Measurements from ENCODE around the gene ITGA3. TPM values are rescaled to one million over a fixed set of nuclear protein-coding genes. Genes with fewer than 3 reads are reported as not detected.

ITGA3 gene
- total and polyA plus RNA-seq, 4 donors = 0.79 to 4.4 (median 1.4) TPM

DNA sequence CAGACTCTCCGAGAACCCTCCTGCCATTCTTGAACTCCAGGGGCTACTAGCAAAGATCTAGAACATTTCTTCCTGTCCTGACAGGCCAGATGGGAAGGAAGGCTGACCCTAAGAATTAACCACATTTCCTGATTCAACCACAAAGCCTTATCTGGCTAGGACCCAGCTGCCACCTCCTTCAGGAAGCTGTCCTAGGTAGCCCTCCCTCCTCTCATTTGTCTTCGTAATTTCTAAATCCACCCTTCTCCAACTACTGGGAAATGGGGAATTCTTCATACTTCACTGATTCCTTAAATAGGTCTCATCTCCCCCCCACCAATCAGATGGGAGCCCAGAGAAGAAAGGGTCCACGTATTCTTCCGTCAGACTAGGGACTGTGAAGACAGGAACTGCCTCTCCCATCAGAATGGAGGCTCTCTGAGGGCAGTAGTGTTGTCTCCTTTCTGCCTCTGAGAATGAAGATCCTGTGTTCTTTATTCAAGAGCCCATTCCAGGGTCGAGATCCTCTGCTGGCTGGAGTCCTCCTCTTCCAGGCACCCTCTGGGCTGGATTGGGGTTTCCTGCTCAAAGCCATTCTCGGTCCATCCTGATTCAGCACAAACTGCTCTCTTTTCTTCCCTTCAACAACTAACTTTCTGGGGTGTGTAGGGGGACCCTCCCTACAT, 71.9 kb downstream of the ITGA3 start:
- no peak overlapping the region for H3K9ac ChIP-seq (ENCODE audit: low read depth in 1 of 2, low read length in 2 of 2)
- no peak overlapping the region for H3K27ac ChIP-seq (ENCODE audit: low read depth in 1 of 2, low read length in 2 of 2)

DNA sequence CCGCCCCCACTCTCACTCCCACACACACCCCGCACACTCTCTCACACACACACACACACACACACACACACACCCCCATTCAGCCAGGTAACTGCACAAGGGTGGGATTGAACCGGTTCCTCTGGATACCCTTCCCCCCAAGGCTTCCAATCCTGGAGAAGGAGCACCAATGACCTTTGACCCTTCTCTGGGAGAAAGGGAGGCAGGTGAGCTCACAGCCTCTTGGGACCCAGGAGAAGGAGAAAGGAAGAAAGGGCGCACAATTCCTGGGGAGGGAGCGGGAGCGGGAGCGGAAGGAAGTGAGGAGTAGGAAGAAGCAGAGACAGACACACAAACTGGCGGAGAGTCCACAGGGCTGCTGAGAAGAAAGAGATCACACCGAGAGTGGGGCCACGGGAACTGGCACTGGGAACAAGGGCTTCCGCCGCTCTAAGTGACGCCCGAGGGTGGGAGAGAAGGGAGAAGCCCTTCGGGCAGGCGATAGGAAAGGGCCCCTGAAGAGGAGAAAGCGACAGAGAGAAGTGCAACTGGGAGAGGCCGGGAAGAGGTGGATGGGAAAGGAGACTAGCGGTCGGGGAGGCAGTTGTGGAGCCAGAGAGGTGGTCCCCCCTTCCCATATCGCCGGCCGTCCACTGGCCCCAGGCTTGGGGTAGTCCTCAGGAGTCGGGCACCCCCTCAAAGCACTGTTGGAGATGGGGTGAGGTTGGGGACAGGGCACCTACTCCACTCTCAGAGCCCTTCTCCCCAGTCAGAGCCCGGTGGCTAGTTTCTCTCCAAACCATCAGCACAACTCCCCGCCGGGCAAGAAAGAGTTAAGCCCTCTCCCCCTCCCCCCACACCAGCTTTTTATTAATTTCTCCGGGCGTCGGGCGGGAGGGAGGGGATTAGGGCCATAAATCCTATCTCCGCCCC, 72.8 kb downstream of the ITGA3 start:
- H3K9me3 ChIP-seq (ENCODE audit: control insufficient read depth in 4 of 4, low read length in 3 of 4) = no peaks in the 10 kb centered on the region
- peak in 1 of 2 donors; percentile 68 for TF ChIP-seq GABPA (IDR thresholded peaks at IDR 0.05 in 1 of 2, conservative IDR thresholded peaks at IDR 0.05 in 1 of 2)
- peak; percentile 59 for TF ChIP-seq NR2F2 (IDR thresholded peaks at IDR 0.05)
- TF ChIP-seq, protein P1, sequence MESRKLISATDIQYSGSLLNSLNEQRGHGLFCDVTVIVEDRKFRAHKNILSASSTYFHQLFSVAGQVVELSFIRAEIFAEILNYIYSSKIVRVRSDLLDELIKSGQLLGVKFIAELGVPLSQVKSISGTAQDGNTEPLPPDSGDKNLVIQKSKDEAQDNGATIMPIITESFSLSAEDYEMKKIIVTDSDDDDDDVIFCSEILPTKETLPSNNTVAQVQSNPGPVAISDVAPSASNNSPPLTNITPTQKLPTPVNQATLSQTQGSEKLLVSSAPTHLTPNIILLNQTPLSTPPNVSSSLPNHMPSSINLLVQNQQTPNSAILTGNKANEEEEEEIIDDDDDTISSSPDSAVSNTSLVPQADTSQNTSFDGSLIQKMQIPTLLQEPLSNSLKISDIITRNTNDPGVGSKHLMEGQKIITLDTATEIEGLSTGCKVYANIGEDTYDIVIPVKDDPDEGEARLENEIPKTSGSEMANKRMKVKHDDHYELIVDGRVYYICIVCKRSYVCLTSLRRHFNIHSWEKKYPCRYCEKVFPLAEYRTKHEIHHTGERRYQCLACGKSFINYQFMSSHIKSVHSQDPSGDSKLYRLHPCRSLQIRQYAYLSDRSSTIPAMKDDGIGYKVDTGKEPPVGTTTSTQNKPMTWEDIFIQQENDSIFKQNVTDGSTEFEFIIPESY (IDR thresholded peaks at IDR 0.05) = no peak
- peak overlapping the region in 2 of 3 donors; percentile 21 to 52 for H3K4me3 ChIP-seq (ENCODE audit: low read depth in 1 of 3, low read length in 3 of 3)
- no peaks in the 10 kb centered on the region for H3K36me3 ChIP-seq (ENCODE audit: control insufficient read depth in 4 of 4, insufficient read depth in 3 of 4, low read depth in 1 of 4, low read length in 3 of 4)
- WGBS = 15% methylated on average over 32 of the region's 32 CpGs
- H3K27me3 ChIP-seq (ENCODE audit: control insufficient read depth in 4 of 4, insufficient read depth in 4 of 4, low read length in 3 of 4) = peaks cover 0 to 6% (median 0%) of the 10 kb centered on the region in 4 donors
- peaks cover 0 to 5% (median 3%) of the 10 kb centered on the region in 4 donors for H3K4me1 ChIP-seq (ENCODE audit: control insufficient read depth in 4 of 4, insufficient read depth in 4 of 4, low read length in 3 of 4)
- DNase-seq (ENCODE audit: low spot score) = no peak
- no peak overlapping the region for H3K9ac ChIP-seq (ENCODE audit: low read depth in 1 of 2, low read length in 2 of 2)
- H3K27ac ChIP-seq (ENCODE audit: low read depth in 1 of 2, low read length in 2 of 2) = no peak overlapping the region

More for the DNA sequence above, 71.9 kb downstream of the ITGA3 start:
- peaks cover 0 to 4% (median 0%) of the 10 kb centered on the region in 4 donors for H3K4me1 ChIP-seq (ENCODE audit: control insufficient read depth in 4 of 4, insufficient read depth in 4 of 4, low read length in 3 of 4)
- H3K4me3 ChIP-seq (ENCODE audit: low read depth in 1 of 3, low read length in 3 of 3) = no peak overlapping the region
- TF ChIP-seq NR2F2 (IDR thresholded peaks at IDR 0.05) = peak; percentile 47
- no peak for TF ChIP-seq RXRA (IDR thresholded peaks at IDR 0.05)
- no peaks in the 10 kb centered on the region for H3K9me3 ChIP-seq (ENCODE audit: control insufficient read depth in 4 of 4, low read length in 3 of 4)
- H3K36me3 ChIP-seq (ENCODE audit: control insufficient read depth in 4 of 4, insufficient read depth in 3 of 4, low read depth in 1 of 4, low read length in 3 of 4) = no peaks in the 10 kb centered on the region
- 54% methylated on average over 6 of the region's 6 CpGs for WGBS
- DNase-seq (ENCODE audit: low spot score) = no peak
- peaks cover 0 to 6% (median 0%) of the 10 kb centered on the region in 4 donors for H3K27me3 ChIP-seq (ENCODE audit: control insufficient read depth in 4 of 4, insufficient read depth in 4 of 4, low read length in 3 of 4)

DNA sequence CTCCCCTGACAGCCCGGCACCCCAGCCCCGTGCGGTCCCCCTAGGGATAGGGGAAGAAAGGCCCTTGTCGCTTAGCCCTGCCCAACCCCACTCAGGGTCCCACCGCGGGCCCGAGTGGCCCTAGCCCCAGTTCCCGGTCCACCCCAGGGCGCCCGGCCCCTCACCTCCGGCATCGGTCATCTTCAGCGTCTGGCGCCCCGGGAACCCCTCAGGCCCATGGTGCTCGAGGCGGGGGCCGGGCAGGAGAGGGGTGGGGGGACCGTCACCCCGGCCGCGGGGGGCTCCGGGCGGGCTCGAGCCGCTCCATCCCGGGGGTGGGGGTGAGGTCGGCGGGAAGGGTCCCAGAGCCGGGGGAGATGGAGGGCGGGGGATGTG, 73.4 kb downstream of the ITGA3 start:
- TF ChIP-seq, protein P2, sequence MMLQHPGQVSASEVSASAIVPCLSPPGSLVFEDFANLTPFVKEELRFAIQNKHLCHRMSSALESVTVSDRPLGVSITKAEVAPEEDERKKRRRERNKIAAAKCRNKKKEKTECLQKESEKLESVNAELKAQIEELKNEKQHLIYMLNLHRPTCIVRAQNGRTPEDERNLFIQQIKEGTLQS (IDR thresholded peaks at IDR 0.05) = no peak
- TF ChIP-seq TAF1 (conservative IDR thresholded peaks at IDR 0.05) (no peak), JUND (IDR thresholded peaks at IDR 0.05) (no peak), RAD21 (IDR thresholded peaks at IDR 0.05) (no peak), EGR1 (IDR thresholded peaks at IDR 0.05; ENCODE audit: low read depth in 2 of 2) (no peak), FOXA1 (IDR thresholded peaks at IDR 0.05) (no peak), YY1 (IDR thresholded peaks at IDR 0.05) (no peak), HNF4G (IDR thresholded peaks at IDR 0.05) (no peak), RXRA (IDR thresholded peaks at IDR 0.05) (no peak), FOXA2 (IDR thresholded peaks at IDR 0.05) (no peak)
- TF ChIP-seq, protein P3, sequence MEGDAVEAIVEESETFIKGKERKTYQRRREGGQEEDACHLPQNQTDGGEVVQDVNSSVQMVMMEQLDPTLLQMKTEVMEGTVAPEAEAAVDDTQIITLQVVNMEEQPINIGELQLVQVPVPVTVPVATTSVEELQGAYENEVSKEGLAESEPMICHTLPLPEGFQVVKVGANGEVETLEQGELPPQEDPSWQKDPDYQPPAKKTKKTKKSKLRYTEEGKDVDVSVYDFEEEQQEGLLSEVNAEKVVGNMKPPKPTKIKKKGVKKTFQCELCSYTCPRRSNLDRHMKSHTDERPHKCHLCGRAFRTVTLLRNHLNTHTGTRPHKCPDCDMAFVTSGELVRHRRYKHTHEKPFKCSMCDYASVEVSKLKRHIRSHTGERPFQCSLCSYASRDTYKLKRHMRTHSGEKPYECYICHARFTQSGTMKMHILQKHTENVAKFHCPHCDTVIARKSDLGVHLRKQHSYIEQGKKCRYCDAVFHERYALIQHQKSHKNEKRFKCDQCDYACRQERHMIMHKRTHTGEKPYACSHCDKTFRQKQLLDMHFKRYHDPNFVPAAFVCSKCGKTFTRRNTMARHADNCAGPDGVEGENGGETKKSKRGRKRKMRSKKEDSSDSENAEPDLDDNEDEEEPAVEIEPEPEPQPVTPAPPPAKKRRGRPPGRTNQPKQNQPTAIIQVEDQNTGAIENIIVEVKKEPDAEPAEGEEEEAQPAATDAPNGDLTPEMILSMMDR (IDR thresholded peaks at IDR 0.05; ENCODE audit: low read depth, low read length, missing input control) = no peak
- TF ChIP-seq, protein P1 (IDR thresholded peaks at IDR 0.05) = no peak
- Histone ChIP-seq H3K27ac (ENCODE audit: low read depth in 1 of 2, low read length in 2 of 2) (no peak overlapping the region), H3K36me3 (ENCODE audit: control insufficient read depth in 4 of 4, insufficient read depth in 3 of 4, low read depth in 1 of 4, low read length in 3 of 4) (no peaks in the 10 kb centered on the region), H3K9ac (ENCODE audit: low read depth in 1 of 2, low read length in 2 of 2) (no peak overlapping the region), H3K27me3 (ENCODE audit: control insufficient read depth in 4 of 4, insufficient read depth in 4 of 4, low read length in 3 of 4) (peaks cover 0 to 6% (median 0%) of the 10 kb centered on the region in 4 donors), H3K4me1 (ENCODE audit: control insufficient read depth in 4 of 4, insufficient read depth in 4 of 4, low read length in 3 of 4) (peaks cover 0 to 5% (median 3%) of the 10 kb centered on the region in 4 donors), H3K4me3 (ENCODE audit: low read depth in 1 of 3, low read length in 3 of 3) (peak overlapping the region in 1 of 3 donors; percentile 52), H3K9me3 (ENCODE audit: control insufficient read depth in 4 of 4, low read length in 3 of 4) (no peaks in the 10 kb centered on the region)
- 3% methylated on average over 31 of the region's 31 CpGs for WGBS
- no peak for DNase-seq (ENCODE audit: low spot score)
